Glutamatergic neuron (in vitro differentiated cells): ENCODE results near the gene CIDEA. TPM values are rescaled to one million over a fixed set of nuclear protein-coding genes. Genes with fewer than 3 reads are reported as not detected.

Experiments used
- DNase-seq: peaks from one replicate; pipeline ENCODE4 v3.0.0; 2022
- H3K27ac Mint-ChIP-seq: one replicate; pipeline ENCODE4 v1.8.0; 2020; ENCODE audit warnings: mild to moderate bottlenecking, mixed read lengths, inconsistent platforms; ENCODE audit not compliant: unreplicated experiment
- H3K27me3 Mint-ChIP-seq: one replicate; pipeline ENCODE4 v1.8.0; 2020; ENCODE audit warnings: mild to moderate bottlenecking, moderate library complexity, mixed read lengths, inconsistent platforms; ENCODE audit not compliant: unreplicated experiment
- H3K36me3 Mint-ChIP-seq: one replicate; pipeline ENCODE4 v1.8.0; 2020; ENCODE audit warnings: mild to moderate bottlenecking, mixed read lengths, inconsistent platforms; ENCODE audit not compliant: unreplicated experiment
- H3K4me1 Mint-ChIP-seq: one replicate; pipeline ENCODE4 v1.8.0; 2020; ENCODE audit warnings: mild to moderate bottlenecking, low read depth, mixed read lengths, inconsistent platforms; ENCODE audit not compliant: unreplicated experiment
- H3K4me3 Mint-ChIP-seq: one replicate; pipeline ENCODE4 v1.8.0; 2020; ENCODE audit warnings: mild to moderate bottlenecking, mixed read lengths, inconsistent platforms; ENCODE audit not compliant: unreplicated experiment
- H3K9me3 Mint-ChIP-seq: one replicate; pipeline ENCODE4 v1.8.0; 2020; ENCODE audit warnings: mild to moderate bottlenecking, moderate library complexity, mixed read lengths, inconsistent platforms; ENCODE audit not compliant: unreplicated experiment
- total RNA-seq: library from RNA; stranded (reverse); fragmentation: NEBNext Ultra II Directional; extraction: Animal tissue kit (Norgen Biotek cat#: 25700); gene quantifications from one replicate; pipeline ENCODE4 v1.2.1, GENCODE V29; 2021; ENCODE audit not compliant: unreplicated experiment
- TF ChIP-seq, protein P1 (sequence below): fragments of 200-600 bp; sonication (generic); IDR thresholded peaks from one replicate; pipeline ENCODE4 v1.5.0; 2021; ENCODE audit not compliant: partially characterized antibody, unreplicated experiment

CIDEA gene
- total RNA-seq, 1 donor from 2014 or later = not detected

DNA sequence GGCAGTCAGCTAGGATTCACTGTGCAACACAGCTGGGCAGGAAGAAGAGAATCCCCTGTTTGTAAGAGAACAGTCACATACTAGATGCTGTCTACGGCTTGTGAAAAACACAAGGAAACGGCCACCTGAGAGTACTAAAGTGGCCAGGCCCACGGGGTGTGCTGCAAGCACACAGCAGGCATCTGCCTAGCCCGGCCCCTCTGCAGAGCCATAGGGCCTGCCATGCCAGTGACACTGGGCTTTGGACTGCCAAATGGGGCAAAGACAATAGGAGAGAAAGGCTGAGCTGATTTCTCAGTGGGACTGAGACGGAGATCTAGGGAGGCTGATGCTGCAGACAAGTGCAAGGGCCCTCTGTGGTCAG is 64.2 kb downstream of the CIDEA start:
- H3K27ac Mint-ChIP-seq = peak overlapping the region; percentile 55

DNA sequence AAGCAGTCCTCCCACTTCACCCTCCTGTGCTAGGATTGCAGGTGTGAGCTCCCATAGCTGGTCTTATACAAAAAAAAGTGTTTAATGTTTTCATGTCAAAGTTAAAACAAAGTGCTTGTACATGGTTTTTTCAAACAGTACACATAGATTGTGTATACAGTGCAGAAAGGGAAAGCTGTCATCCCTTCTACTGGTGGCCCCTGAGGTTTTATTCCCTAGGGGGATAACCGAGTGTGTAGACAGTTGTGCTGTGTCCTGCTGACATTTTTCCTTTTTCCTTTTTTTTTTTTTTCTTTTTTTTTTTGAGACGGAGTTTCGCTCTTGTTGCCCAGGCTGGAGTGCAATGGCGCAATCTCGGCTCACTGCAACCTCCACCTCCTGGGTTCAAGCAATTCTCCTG is 64.7 kb downstream of the CIDEA start:
- no peak for DNase-seq
- H3K4me3 Mint-ChIP-seq = no peak overlapping the region
- no peak overlapping the region for H3K27ac Mint-ChIP-seq
- no peaks in the 10 kb centered on the region for H3K9me3 Mint-ChIP-seq
- peaks cover 27% of the 10 kb centered on the region for H3K4me1 Mint-ChIP-seq
- H3K36me3 Mint-ChIP-seq = no peaks in the 10 kb centered on the region
- TF ChIP-seq, protein P1, sequence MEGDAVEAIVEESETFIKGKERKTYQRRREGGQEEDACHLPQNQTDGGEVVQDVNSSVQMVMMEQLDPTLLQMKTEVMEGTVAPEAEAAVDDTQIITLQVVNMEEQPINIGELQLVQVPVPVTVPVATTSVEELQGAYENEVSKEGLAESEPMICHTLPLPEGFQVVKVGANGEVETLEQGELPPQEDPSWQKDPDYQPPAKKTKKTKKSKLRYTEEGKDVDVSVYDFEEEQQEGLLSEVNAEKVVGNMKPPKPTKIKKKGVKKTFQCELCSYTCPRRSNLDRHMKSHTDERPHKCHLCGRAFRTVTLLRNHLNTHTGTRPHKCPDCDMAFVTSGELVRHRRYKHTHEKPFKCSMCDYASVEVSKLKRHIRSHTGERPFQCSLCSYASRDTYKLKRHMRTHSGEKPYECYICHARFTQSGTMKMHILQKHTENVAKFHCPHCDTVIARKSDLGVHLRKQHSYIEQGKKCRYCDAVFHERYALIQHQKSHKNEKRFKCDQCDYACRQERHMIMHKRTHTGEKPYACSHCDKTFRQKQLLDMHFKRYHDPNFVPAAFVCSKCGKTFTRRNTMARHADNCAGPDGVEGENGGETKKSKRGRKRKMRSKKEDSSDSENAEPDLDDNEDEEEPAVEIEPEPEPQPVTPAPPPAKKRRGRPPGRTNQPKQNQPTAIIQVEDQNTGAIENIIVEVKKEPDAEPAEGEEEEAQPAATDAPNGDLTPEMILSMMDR = no peak
- no peaks in the 10 kb centered on the region for H3K27me3 Mint-ChIP-seq

More for the DNA sequence above, 64.2 kb downstream of the CIDEA start:
- no peaks in the 10 kb centered on the region for H3K36me3 Mint-ChIP-seq
- TF ChIP-seq, protein P1 = no peak
- H3K4me1 Mint-ChIP-seq = peaks cover 32% of the 10 kb centered on the region
- DNase-seq = no peak
- no peaks in the 10 kb centered on the region for H3K27me3 Mint-ChIP-seq
- H3K9me3 Mint-ChIP-seq = peaks cover 3% of the 10 kb centered on the region
- H3K4me3 Mint-ChIP-seq = no peak overlapping the region

DNA sequence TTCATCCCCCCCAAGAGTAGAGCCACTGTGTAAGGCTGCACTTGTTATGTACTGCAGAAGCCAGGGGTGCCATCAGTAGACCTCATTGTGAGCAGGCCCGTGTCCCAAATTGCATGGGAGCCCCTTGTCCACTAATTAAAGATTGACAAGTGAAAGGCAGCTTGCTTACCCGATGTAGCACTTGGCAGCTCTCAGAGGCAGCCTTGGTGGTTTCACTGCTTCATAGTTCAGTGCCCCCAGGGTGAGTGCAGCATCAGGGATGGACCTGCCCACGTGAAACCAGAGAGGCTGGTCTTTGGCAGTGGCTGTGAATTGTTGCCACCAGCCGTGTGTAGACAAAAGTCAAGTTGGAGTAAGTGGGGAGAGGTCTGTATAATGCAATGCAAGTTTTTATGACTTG is 67.2 kb downstream of the CIDEA start:
- Mint-ChIP-seq H3K36me3 (peaks cover 2% of the 10 kb centered on the region), H3K27ac (no peak overlapping the region), H3K27me3 (peaks cover 1% of the 10 kb centered on the region), H3K4me3 (no peak overlapping the region), H3K4me1 (peaks cover 12% of the 10 kb centered on the region), H3K9me3 (peaks cover 2% of the 10 kb centered on the region)
- DNase-seq = no peak
- TF ChIP-seq, protein P1 = no peak

DNA sequence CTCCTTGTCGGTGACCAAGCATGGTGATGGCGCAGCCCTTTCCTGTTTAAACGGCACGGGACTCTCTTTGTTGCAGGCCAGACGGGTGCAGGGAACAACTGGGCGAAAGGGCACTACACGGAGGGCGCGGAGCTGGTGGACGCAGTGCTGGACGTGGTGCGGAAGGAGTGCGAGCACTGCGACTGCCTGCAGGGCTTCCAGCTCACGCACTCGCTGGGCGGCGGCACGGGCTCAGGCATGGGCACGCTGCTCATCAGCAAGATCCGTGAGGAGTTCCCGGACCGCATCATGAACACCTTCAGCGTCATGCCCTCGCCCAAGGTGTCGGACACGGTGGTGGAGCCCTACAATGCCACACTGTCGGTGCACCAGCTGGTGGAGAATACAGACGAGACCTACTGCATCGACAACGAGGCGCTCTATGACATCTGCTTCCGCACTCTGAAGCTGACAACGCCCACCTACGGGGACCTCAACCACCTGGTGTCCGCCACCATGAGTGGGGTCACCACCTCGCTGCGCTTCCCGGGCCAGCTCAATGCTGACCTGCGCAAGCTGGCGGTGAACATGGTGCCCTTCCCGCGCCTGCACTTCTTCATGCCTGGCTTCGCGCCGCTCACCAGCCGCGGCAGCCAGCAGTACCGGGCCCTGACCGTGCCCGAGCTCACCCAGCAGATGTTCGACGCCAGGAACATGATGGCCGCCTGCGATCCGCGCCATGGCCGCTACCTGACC is 71.0 kb downstream of the CIDEA start:
- no peak overlapping the region for H3K4me3 Mint-ChIP-seq
- peaks cover 2% of the 10 kb centered on the region for H3K27me3 Mint-ChIP-seq
- H3K36me3 Mint-ChIP-seq = peaks cover 4% of the 10 kb centered on the region
- no peak for DNase-seq
- peaks cover 6% of the 10 kb centered on the region for H3K9me3 Mint-ChIP-seq
- peaks cover 12% of the 10 kb centered on the region for H3K4me1 Mint-ChIP-seq
- no peak overlapping the region for H3K27ac Mint-ChIP-seq
- TF ChIP-seq, protein P1 = no peak

DNA sequence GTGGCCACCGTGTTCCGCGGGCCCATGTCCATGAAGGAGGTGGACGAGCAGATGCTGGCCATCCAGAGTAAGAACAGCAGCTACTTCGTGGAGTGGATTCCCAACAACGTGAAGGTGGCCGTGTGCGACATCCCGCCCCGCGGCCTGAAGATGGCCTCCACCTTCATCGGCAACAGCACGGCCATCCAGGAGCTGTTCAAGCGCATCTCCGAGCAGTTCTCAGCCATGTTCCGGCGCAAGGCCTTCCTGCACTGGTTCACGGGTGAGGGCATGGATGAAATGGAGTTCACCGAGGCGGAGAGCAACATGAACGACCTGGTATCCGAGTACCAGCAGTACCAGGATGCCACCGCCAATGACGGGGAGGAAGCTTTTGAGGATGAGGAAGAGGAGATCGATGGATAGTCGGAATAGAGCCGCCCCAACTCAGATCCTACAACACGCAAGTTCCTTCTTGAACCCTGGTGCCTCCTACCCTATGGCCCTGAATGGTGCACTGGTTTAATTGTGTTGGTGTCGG is 71.6 kb downstream of the CIDEA start:
- Mint-ChIP-seq H3K4me1 (peaks cover 10% of the 10 kb centered on the region), H3K36me3 (peaks cover 4% of the 10 kb centered on the region), H3K27ac (peak overlapping the region; percentile 17), H3K9me3 (peaks cover 6% of the 10 kb centered on the region), H3K4me3 (no peak overlapping the region), H3K27me3 (peaks cover 2% of the 10 kb centered on the region)
- no peak for DNase-seq
- TF ChIP-seq, protein P1 = no peak
